ENCODE data around the gene MANF.

DNA sequence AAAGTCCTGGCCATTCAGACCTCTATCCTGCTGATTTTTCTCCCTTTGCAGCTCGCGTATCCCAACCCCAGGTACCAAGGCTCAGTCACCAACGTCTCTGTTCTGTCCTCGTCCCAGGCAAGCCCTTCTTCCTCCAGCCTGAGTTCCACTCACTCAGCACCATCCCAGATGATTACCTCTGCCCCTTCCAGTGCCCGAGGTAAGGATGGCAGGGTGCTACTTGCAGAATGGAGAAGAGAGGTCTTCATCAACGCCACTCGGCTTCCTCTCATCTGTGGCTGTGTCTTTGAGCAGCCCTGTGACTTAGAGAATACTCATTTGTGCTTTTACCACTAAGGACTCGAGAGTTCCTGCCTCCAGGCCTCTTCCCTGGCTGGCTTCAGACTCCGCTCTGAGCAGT lies 22.6 kb upstream of the MANF start:
- TF ChIP-seq, protein P1, sequence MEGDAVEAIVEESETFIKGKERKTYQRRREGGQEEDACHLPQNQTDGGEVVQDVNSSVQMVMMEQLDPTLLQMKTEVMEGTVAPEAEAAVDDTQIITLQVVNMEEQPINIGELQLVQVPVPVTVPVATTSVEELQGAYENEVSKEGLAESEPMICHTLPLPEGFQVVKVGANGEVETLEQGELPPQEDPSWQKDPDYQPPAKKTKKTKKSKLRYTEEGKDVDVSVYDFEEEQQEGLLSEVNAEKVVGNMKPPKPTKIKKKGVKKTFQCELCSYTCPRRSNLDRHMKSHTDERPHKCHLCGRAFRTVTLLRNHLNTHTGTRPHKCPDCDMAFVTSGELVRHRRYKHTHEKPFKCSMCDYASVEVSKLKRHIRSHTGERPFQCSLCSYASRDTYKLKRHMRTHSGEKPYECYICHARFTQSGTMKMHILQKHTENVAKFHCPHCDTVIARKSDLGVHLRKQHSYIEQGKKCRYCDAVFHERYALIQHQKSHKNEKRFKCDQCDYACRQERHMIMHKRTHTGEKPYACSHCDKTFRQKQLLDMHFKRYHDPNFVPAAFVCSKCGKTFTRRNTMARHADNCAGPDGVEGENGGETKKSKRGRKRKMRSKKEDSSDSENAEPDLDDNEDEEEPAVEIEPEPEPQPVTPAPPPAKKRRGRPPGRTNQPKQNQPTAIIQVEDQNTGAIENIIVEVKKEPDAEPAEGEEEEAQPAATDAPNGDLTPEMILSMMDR (IDR thresholded peaks at IDR 0.05): no peak
- TF ChIP-seq POLR2A (IDR thresholded peaks at IDR 0.05): no peak

All from adrenal gland (tissue), 5 donors.